ENCODE measurements around the gene PRRT2.
"Not testable (repeated sequence)": the region's sequence is repeated elsewhere in the genome, so short reads cannot be mapped to it uniquely, and the experiment has no call there.

PRRT2 gene

DNA sequence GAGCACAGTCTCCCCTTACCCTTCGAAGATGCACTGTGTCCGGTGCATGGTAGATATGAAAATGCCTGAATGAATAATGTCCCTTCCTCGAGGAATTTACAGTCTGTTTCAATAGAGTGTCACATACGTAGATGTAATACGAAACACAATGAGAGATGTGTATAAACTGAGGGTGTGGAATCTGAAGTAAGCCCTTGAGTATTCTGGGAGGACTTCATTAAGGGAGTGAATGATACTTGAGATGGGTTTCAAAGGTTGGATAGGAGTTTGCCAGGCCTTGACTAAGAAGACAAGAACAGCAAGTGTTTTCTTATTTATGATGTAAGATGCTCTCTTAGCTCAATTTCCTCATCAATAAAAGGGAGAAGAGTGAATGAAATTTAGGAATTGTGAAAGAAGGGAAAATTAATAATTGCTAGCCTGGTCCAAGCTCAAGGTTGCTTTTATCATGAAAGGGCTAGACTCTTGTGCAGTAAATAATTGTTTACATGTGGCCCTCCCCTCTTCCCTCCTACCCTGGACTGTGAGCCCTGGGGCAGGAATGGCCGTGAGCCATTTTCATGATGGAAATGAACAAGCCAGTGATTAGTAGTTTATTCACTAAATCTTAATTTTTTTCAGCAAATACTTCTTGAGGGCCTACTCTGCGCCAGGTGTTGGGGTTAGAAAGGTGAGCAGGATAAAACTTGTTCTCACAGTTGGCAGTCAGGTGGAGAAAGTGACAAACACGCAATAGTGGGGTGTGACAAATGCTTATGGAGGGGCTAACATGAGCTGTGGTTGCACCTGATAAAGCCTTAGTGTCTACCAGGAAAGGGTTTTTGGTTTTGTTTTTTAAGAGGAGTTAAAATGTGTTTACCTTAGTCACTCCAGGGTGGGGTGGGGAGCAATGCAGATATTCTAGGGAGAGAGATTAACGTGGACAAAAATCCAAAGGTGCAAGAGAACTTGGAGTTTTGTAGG, 19.9 kb upstream of the PRRT2 start:
- TF ChIP-seq, protein P1, sequence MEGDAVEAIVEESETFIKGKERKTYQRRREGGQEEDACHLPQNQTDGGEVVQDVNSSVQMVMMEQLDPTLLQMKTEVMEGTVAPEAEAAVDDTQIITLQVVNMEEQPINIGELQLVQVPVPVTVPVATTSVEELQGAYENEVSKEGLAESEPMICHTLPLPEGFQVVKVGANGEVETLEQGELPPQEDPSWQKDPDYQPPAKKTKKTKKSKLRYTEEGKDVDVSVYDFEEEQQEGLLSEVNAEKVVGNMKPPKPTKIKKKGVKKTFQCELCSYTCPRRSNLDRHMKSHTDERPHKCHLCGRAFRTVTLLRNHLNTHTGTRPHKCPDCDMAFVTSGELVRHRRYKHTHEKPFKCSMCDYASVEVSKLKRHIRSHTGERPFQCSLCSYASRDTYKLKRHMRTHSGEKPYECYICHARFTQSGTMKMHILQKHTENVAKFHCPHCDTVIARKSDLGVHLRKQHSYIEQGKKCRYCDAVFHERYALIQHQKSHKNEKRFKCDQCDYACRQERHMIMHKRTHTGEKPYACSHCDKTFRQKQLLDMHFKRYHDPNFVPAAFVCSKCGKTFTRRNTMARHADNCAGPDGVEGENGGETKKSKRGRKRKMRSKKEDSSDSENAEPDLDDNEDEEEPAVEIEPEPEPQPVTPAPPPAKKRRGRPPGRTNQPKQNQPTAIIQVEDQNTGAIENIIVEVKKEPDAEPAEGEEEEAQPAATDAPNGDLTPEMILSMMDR (IDR thresholded peaks at IDR 0.05) = no peak
- no peak for TF ChIP-seq ZFX (IDR thresholded peaks at IDR 0.05; ENCODE audit: borderline replicate concordance)
- peak overlapping the region; percentile 96; the same call in 1 of the 2 replicates for H3K27ac ChIP-seq

DNA sequence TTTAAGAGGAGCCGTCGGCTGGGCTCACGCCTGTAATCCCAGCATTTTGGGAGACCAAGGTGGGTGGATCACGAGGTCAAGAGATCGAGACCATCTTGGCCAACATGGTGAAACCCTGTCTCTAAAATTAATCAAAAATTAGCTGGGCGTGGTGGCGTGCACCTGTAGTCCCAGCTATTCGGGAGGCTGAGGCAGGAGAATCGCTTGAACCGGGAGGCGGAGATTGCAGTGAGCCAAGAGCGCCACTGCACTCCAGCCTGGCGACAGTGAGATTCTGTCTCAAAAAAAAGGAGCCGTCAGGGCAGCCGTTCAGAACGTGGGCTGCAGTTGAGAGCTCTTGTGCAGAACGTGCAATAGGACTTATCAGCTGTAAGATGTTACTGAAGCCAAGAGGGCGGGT, 18.8 kb upstream of the PRRT2 start:
- not testable (repeated sequence) for H3K27ac ChIP-seq

DNA sequence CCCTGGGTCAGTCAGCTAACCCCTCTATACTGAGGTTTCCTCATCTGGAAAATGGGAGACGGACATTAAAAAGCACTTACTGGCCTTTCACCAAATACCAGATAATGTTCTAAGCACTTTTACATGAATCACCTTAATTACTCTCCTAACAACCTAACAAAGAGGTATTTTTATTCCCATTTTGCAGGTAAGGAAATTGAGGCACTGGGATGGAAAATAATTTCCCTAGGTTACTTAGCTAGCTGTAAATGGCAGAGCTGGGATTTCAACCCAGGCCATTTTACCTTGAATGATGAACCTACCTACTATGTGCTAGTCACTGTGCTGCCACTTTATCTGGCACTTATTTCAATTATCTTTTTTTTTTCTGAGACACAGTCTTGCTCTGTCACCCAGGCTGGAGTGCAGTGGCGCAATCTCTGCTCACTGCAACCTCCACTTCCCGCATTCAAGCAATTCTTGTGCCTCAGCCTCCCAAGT, 17.7 kb upstream of the PRRT2 start:
- no peak for TF ChIP-seq ZFX (IDR thresholded peaks at IDR 0.05; ENCODE audit: borderline replicate concordance)
- TF ChIP-seq, protein P1 (IDR thresholded peaks at IDR 0.05) = no peak
- no peak overlapping the region for H3K27ac ChIP-seq

DNA sequence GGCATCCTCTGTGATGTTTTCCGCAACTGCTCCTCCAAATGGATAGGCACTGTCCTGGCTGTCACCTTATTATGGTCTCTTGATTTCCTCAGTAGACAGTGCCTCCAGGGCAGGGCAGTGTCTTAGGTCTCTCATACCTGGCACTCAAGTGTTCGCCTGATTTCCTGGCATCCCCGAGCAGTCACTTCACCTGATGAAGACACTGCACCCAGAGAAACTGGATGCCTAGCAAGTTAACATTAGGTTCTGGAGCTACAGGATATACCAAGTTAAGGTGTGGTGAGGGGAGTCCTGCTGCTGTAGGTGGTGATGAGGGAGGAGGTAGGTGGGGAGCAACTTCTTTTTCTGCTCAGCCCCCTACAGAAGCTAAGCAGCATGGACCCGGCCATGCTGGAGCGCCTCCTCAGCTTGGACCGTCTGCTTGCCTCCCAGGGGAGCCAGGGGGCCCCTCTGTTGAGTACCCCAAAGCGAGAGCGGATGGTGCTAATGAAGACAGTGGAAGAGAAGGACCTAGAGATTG, 9.5 kb upstream of the PRRT2 start:
- peak overlapping the region; percentile 100 for H3K27ac ChIP-seq

DNA sequence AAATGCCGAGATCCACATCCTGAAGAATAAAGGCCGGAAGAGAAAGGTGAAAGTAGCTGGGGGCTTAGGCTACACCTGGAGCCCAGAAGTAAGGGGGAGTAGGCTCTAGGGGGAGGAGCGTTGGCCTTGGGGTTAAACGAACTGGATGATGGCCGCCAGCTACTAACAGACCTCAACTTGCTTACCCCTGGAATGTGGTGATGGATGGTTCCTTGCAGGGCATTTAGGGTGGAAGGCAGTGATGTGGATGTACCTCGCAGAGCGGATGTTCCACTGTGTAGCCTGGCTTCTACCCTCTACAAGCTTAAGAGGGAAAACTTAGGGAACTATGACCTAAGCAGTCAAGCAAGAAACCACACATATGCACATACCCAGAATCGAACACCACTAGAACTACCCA, 8.0 kb upstream of the PRRT2 start:
- no peak for TF ChIP-seq ZFX (IDR thresholded peaks at IDR 0.05; ENCODE audit: borderline replicate concordance)
- TF ChIP-seq, protein P1 (IDR thresholded peaks at IDR 0.05) = no peak
- peak overlapping the region; percentile 100 for H3K27ac ChIP-seq

More for the DNA sequence above, 9.5 kb upstream of the PRRT2 start:
- TF ChIP-seq ZFX (IDR thresholded peaks at IDR 0.05; ENCODE audit: borderline replicate concordance) = no peak
- TF ChIP-seq, protein P1 (IDR thresholded peaks at IDR 0.05) = no peak

DNA sequence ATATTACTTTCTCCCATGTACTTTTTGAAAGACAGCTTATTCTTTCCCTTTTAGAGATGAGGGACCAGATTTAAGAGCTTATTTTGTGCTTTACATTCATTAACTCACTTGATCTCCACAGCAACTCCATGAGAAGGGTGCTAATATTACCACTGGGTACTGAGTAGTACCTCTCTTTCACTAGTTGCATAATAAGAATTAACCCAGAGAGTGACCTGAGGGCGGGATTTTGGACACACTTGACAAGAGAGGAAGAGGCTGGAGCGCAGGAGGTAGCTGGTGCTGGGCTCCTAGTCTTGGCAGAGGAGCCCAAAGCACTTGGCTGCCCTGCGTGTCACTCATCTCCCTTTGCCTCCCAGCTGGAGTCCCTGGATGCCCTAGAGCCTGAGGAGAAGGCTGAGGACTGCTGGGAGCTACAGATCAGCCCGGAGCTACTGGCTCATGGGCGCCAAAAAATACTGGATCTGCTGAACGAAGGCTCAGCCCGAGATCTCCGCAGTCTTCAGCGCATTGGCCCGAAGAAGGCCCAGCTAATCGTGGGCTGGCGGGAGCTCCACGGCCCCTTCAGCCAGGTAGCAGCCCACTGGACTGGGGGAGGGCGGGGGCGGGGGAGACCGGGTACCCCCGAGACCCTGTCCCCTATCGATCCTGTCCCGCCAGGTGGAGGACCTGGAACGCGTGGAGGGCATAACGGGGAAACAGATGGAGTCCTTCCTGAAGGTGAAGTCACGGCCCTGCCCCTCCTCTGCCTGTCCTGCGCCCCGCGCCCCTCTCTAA, 7.3 kb upstream of the PRRT2 start:
- H3K27ac ChIP-seq = peak overlapping the region; percentile 100
- TF ChIP-seq, protein P1 (IDR thresholded peaks at IDR 0.05) = no peak
- TF ChIP-seq ZFX (IDR thresholded peaks at IDR 0.05; ENCODE audit: borderline replicate concordance) = no peak

DNA sequence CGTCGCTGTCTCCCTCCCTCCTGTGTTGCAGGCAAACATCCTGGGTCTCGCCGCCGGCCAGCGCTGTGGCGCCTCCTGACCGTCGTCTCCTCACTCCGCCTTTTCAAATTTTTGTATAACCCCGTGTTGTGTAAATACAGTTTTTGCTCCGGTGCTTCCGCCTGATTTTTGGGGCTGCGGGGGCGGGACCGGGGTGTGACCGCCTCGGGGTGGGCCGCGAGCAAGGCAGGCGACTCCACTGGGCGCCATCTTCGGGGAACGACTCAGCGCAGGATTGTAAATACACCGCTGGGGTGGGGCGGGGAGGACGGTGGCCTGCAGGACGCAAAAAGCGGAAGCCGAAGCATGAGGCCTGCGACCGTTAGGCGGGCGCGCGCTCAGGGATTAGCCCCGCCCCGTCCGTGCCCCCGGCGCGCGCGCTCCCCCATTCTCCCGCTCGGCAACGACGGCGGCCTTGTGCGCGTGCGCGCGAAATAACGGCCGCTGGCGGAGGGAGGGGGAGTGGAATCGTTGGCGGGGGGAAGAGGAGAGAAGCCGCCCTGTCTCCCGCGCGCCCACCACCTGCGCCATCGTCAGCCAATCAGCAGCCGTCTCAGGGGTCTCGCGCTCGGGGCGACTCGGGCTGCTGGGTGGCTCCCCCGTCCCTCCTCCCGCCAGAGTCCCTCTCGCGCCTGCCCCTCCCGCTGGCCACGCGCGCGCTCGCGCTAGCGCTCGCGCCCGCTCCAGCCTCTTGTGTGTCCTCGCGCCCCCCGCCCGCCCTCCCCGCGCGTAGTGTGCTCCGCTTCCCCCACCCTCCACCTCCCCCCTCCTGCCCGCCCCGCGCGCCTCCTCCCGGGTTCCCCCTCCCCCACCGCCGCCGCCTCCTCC, 6.5 kb upstream of the PRRT2 start:
- peak overlapping the region; percentile 100 for H3K27ac ChIP-seq
- TF ChIP-seq ZFX (IDR thresholded peaks at IDR 0.05; ENCODE audit: borderline replicate concordance) = no peak
- TF ChIP-seq, protein P1 (IDR thresholded peaks at IDR 0.05) = no peak; the same call in 1 of the 2 replicates

All from 22Rv1 (cell line).